ENCODE results near the gene NDUFA12. TPM values are rescaled to one million over a fixed set of nuclear protein-coding genes. Genes with fewer than 3 reads are reported as not detected.

Gene NDUFA12
- 111 and 116 TPM in 2 replicates for total RNA-seq

- Mint-ChIP-seq H3K4me1 (peaks cover 31% of the 10 kb centered on the region), H3K27me3 (peaks cover 1% of the 10 kb centered on the region)
Measured at GRCh38 chr12:95003213-95003920, at the start of gene NDUFA12. Gene NDUFA12 (minus strand): TSS chr12:95003697. CDS start chr12:95003680, 17 bp downstream.

GRCh38 chr12:95051241-95051640, 47.7 kb upstream of the NDUFA12 start:
- H3K4me1 Mint-ChIP-seq, result no peaks in the 10 kb centered on the region
- no peak for DNase-seq
- H3K27me3 Mint-ChIP-seq, result no peaks in the 10 kb centered on the region
- peaks cover 28% of the 10 kb centered on the region for H3K36me3 Mint-ChIP-seq (ENCODE audit: low read depth)
- H3K4me3 Mint-ChIP-seq, result no peak overlapping the region
- H3K9me3 Mint-ChIP-seq, result no peaks in the 10 kb centered on the region
- intact Hi-C loops (cut with micrococcal nuclease), result no loop called here
- no peak overlapping the region for H3K27ac Mint-ChIP-seq

More at GRCh38 chr12:95003213-95003920, at the start of gene NDUFA12:
- Mint-ChIP-seq H3K36me3 (ENCODE audit: low read depth) (peaks cover 26% of the 10 kb centered on the region), H3K4me3 (peak within 1 kb of the TSS; percentile 95), H3K9me3 (peaks cover 12% of the 10 kb centered on the region), H3K27ac (peak within 1 kb of the TSS; percentile 92)
- DNase-seq, result peak; percentile 99
- intact Hi-C loops (cut with micrococcal nuclease), result loop anchor here (1.0 to 10.0 kb wide), 5 partner anchors 61 to 855 kb away; partner anchors contain the start of genes CEP83, FGD6, NR2C1 and SNRPF

GRCh38 chr12:95037906-95038305, 34.4 kb upstream of the NDUFA12 start:
- Mint-ChIP-seq H3K27me3 (no peaks in the 10 kb centered on the region), H3K4me3 (no peak overlapping the region), H3K9me3 (no peaks in the 10 kb centered on the region), H3K27ac (no peak overlapping the region), H3K4me1 (peaks cover 18% of the 10 kb centered on the region), H3K36me3 (ENCODE audit: low read depth) (peaks cover 25% of the 10 kb centered on the region)
- no peak for DNase-seq
- intact Hi-C loops (cut with micrococcal nuclease), result no loop called here

GRCh38 chr12:95034750-95035149, 31.3 kb upstream of the NDUFA12 start:
- Mint-ChIP-seq H3K4me1 (peaks cover 14% of the 10 kb centered on the region), H3K27ac (no peak overlapping the region), H3K36me3 (ENCODE audit: low read depth) (peaks cover 24% of the 10 kb centered on the region), H3K9me3 (no peaks in the 10 kb centered on the region), H3K4me3 (no peak overlapping the region), H3K27me3 (no peaks in the 10 kb centered on the region)
- DNase-seq, result no peak
- intact Hi-C loops (cut with micrococcal nuclease), result no loop called here

GRCh38 chr12:95022477-95022876, 19.0 kb upstream of the NDUFA12 start:
- intact Hi-C loops (cut with micrococcal nuclease), result no loop called here
- Mint-ChIP-seq H3K4me3 (no peak overlapping the region), H3K36me3 (ENCODE audit: low read depth) (peaks cover 13% of the 10 kb centered on the region), H3K4me1 (no peaks in the 10 kb centered on the region), H3K27me3 (no peaks in the 10 kb centered on the region), H3K9me3 (no peaks in the 10 kb centered on the region), H3K27ac (no peak overlapping the region)
- DNase-seq, result no peak

- Mint-ChIP-seq H3K4me3 (no peak overlapping the region), H3K4me1 (no peaks in the 10 kb centered on the region), H3K27me3 (no peaks in the 10 kb centered on the region), H3K9me3 (peaks cover 5% of the 10 kb centered on the region), H3K36me3 (ENCODE audit: low read depth) (peaks cover 6% of the 10 kb centered on the region), H3K27ac (no peak overlapping the region)
- intact Hi-C loops (cut with micrococcal nuclease), result no loop called here
- no peak for DNase-seq
Measured at GRCh38 chr12:95017482-95017881, 14.0 kb upstream of the NDUFA12 start.

- Mint-ChIP-seq H3K27me3 (no peaks in the 10 kb centered on the region), H3K36me3 (ENCODE audit: low read depth) (peaks cover 3% of the 10 kb centered on the region), H3K9me3 (peaks cover 5% of the 10 kb centered on the region), H3K27ac (no peak overlapping the region), H3K4me3 (no peak overlapping the region), H3K4me1 (no peaks in the 10 kb centered on the region)
- DNase-seq, result no peak
- intact Hi-C loops (cut with micrococcal nuclease), result no loop called here
Measured at GRCh38 chr12:95016120-95016519, 12.6 kb upstream of the NDUFA12 start.

GRCh38 chr12:95014554-95014953, 11.1 kb upstream of the NDUFA12 start:
- DNase-seq, result no peak
- intact Hi-C loops (cut with micrococcal nuclease), result no loop called here
- Mint-ChIP-seq H3K9me3 (peaks cover 5% of the 10 kb centered on the region), H3K4me3 (no peak overlapping the region), H3K27me3 (no peaks in the 10 kb centered on the region), H3K36me3 (ENCODE audit: low read depth) (peaks cover 3% of the 10 kb centered on the region), H3K27ac (no peak overlapping the region), H3K4me1 (no peaks in the 10 kb centered on the region)

GRCh38 chr12:95006206-95006605, 2.7 kb upstream of the NDUFA12 start:
- Mint-ChIP-seq H3K36me3 (ENCODE audit: low read depth) (peaks cover 14% of the 10 kb centered on the region), H3K9me3 (peaks cover 12% of the 10 kb centered on the region), H3K4me3 (no peak overlapping the region), H3K27me3 (peaks cover 1% of the 10 kb centered on the region), H3K4me1 (peaks cover 13% of the 10 kb centered on the region), H3K27ac (no peak overlapping the region)
- DNase-seq, result no peak
- intact Hi-C loops (cut with micrococcal nuclease), result loop anchor here (10.0 kb wide), 1 partner anchor 551 kb away; the partner anchor contains the start of gene CEP83

GRCh38 chr12:95004610-95005009, 1.1 kb upstream of the NDUFA12 start:
- Mint-ChIP-seq H3K27ac (no peak overlapping the region), H3K4me3 (peak overlapping the region; percentile 23), H3K36me3 (ENCODE audit: low read depth) (peaks cover 19% of the 10 kb centered on the region), H3K27me3 (peaks cover 1% of the 10 kb centered on the region), H3K9me3 (peaks cover 12% of the 10 kb centered on the region), H3K4me1 (peaks cover 20% of the 10 kb centered on the region)
- intact Hi-C loops (cut with micrococcal nuclease), result loop anchor here (10.0 kb wide), 1 partner anchor 550 kb away; the partner anchor contains the start of gene CEP83
- DNase-seq, result no peak

- H3K27ac Mint-ChIP-seq, result peak overlapping the region; percentile 92
Measured at GRCh38 chr12:95003921-95004272, 400 bp upstream of the NDUFA12 start.

GRCh38 chr12:95002754-95003153, 743 bp downstream of the NDUFA12 start:
- H3K4me1 Mint-ChIP-seq, result peaks cover 33% of the 10 kb centered on the region
- peak overlapping the region; percentile 95 for H3K4me3 Mint-ChIP-seq
- H3K36me3 Mint-ChIP-seq (ENCODE audit: low read depth), result peaks cover 28% of the 10 kb centered on the region
- H3K27me3 Mint-ChIP-seq, result peaks cover 1% of the 10 kb centered on the region
- H3K27ac Mint-ChIP-seq, result peak overlapping the region; percentile 92
- peaks cover 12% of the 10 kb centered on the region for H3K9me3 Mint-ChIP-seq
- intact Hi-C loops (cut with micrococcal nuclease), result loop anchor here (1.0 to 10.0 kb wide), 5 partner anchors 60 to 856 kb away; partner anchors contain the start of genes CEP83, FGD6, NR2C1 and SNRPF
- no peak for DNase-seq

More at GRCh38 chr12:95003921-95004272, 400 bp upstream of the NDUFA12 start:
- Mint-ChIP-seq H3K9me3 (peaks cover 12% of the 10 kb centered on the region), H3K27me3 (peaks cover 1% of the 10 kb centered on the region), H3K36me3 (ENCODE audit: low read depth) (peaks cover 27% of the 10 kb centered on the region), H3K4me1 (peaks cover 27% of the 10 kb centered on the region), H3K4me3 (peak overlapping the region; percentile 95)
- no peak for DNase-seq
- intact Hi-C loops (cut with micrococcal nuclease), result loop anchor here (1.0 to 10.0 kb wide), 5 partner anchors 61 to 855 kb away; partner anchors contain the start of genes CEP83, FGD6, NR2C1 and SNRPF

GRCh38 chr12:94998326-94998725, 5.2 kb downstream of the NDUFA12 start:
- intact Hi-C loops (cut with micrococcal nuclease), result no loop called here
- Mint-ChIP-seq H3K4me1 (peaks cover 26% of the 10 kb centered on the region), H3K27me3 (no peaks in the 10 kb centered on the region), H3K36me3 (ENCODE audit: low read depth) (peaks cover 32% of the 10 kb centered on the region), H3K27ac (no peak overlapping the region), H3K4me3 (no peak overlapping the region), H3K9me3 (no peaks in the 10 kb centered on the region)
- DNase-seq, result no peak

- Mint-ChIP-seq H3K36me3 (ENCODE audit: low read depth) (peaks cover 32% of the 10 kb centered on the region), H3K27ac (no peak overlapping the region), H3K4me1 (peaks cover 24% of the 10 kb centered on the region), H3K27me3 (no peaks in the 10 kb centered on the region), H3K4me3 (no peak overlapping the region), H3K9me3 (no peaks in the 10 kb centered on the region)
- intact Hi-C loops (cut with micrococcal nuclease), result no loop called here
- no peak for DNase-seq
Measured at GRCh38 chr12:94997726-94998125, 5.8 kb downstream of the NDUFA12 start.

All from activated CD4-positive, alpha-beta T cell treated with anti-CD3 and anti-CD28 coated beads, Interleukin-2, amount 10 ng/mL, durations not matched to agents 24 days and 14 days (primary cell).